HG03558 (cell line): Measurements from ENCODE around the gene SEC22C.

Experiments used
- ATAC-seq: cut with Tn5 transposase; IDR thresholded peaks from one replicate; pipeline ENCODE4 v1.9.1; 2021; ENCODE audit warnings: moderate number of reproducible peaks; ENCODE audit not compliant: unreplicated experiment; ENCODE audit errors: extremely low read depth

The SEC22C gene

DNA sequence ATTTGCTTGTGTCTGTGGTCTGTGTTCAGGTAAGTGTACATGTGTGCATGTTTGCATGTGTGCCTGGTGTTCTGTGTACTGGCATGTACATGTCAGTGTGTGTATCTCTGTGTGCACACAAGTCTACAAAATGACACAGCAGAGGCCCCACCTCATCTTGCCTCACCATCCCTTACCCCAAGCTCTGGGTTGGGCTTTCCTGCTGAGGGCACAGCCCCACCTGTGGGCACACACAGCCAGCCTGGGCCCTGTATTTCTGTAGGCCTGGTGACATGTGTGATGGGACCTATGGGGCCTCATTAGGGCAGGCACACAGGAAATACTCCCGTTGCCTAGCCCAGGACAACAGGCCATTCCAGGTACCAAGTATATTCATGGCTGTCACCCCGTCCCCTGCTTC lies 65.8 kb downstream of the SEC22C start:
- no peak for ATAC-seq

DNA sequence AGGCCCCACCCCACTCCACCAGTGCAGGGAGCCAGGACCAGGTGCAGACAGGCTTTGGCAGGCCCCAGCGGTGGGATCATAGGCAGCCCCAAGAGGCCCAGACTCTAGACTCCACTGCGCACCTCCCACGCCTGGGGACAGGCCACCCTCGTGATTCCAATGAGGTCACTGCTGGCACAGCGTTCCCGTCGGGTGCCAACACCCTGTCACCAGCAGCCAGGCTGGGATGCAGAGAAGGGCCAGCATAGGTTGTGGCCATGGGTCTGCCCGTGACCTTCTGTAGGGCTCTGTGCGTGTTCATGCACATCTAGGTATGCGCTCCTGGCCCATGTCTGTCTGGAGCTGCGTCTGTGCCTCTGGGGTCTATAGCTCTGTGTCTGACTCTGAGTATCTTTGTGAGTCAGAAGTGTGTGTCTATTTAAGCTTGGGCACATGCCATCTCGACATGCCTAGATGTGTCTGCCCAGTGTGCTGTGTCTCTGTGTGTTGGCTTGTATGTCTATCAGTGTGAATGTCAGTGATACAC lies 66.3 kb downstream of the SEC22C start:
- ATAC-seq, result no peak

DNA sequence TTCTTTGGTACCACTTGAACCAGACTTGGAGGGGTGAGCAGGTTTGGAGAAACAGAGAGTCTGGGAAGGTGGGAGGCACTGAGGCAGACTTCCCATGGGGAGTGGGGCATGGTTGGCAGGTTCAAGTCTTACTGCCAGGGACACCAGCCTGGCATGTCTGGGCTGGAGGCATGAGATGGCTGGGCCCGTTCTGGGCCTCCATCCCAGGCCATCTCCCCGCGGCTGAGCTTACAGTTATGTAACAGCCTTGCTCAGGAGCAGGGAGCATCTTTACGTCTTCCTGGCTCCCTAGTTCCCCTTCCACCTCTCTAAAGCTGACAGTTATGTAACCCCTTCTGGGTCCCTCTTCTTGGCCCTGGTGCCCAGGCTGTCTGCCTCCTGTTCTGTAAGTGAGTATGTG lies 66.9 kb downstream of the SEC22C start:
- no peak for ATAC-seq

GRCh38 chr3:42513521-42513920 lies 68.2 kb downstream of the SEC22C start:
- no peak for ATAC-seq

DNA sequence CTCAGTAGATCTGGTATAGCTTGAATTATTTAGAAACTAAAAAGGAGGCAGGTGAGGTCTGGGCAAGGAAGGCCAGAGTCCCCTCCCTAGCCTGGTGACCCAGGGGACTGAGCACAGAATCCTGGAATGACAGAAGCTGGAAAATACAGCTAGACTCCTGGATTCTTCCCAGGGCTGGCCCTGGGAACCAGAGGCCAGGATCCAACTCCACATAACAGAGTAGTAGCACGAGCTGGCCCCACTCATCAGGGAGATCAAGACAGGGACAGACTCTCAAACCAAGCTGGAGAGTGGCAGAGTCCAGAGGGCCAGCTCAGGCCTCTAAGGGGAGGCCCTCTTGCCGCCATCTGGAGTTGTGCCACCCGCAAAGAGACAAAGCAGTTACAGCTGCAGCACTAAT lies 68.6 kb downstream of the SEC22C start:
- ATAC-seq, result no peak

- no peak for ATAC-seq
Observed at GRCh38 chr3:42511736-42512135, 70.0 kb downstream of the SEC22C start.

GRCh38 chr3:42511201-42511600 lies 70.6 kb downstream of the SEC22C start:
- ATAC-seq, result no peak

GRCh38 chr3:42510325-42510724 lies 71.4 kb downstream of the SEC22C start:
- no peak for ATAC-seq

DNA sequence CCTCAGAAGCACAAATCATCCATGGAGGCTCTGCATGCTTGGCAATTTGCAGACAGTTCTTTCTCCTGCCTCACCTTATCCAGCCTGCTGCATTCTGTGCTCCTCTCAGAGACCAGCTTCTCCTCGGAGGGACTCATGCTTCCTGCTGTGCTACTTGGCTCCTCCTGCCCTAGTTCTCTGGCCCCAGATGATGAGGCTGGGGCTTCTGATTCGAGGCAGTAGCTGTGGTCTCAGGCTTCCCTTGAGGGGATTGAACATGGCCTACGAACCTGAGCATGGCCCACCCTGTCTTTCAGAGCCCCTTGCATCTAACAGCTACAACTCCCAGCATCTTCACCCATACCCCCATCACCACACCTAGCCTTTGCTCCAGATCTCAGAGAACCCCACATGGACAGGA lies 72.7 kb downstream of the SEC22C start:
- no peak for ATAC-seq

DNA sequence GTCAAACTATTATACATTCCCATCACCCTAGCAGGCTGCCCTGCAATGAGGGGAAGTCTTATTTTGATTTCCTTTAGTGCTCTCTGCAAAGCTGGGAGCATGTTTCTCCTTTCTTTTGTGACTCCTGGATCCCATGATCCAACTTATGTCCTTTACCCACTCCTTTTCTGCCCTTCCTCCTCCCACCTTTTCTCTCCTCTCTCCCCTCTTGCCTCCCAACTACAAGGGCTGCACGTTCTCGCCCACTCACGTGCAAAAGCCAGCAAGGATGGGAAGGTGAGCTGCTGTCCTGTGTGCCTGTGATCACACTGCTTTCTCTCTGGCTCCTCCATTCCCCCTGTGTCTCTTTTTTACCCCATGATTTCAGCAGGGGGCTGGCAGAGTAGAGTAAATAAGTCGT lies 73.2 kb downstream of the SEC22C start:
- no peak for ATAC-seq

DNA sequence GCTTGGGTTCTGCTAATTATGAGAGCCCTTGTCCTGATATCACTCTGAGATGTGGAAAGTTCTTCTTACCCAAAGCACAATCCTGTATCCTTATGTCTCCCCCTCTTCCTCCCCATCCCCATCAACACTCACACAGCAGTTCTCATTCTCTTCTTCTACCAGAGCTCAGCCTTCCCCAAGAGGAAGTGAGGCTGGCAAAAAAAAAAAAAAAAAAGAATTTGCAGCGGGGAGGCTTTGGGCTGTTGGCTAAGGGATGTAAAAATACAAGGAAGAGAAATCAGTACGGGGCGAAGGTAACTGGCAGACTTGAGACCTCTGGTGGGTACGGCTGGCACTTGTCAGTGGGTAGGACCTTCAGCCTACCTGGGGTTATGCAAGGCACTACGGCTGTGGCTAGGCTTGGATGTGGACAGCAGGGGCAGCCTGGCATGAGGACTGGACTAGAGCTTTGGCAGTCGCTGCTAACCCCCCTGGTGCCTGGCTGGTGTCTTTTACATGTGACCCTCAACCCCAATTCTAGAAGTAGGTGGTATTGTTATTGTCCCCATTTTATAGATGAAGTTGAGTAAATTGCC lies 73.9 kb downstream of the SEC22C start:
- no peak for ATAC-seq

DNA sequence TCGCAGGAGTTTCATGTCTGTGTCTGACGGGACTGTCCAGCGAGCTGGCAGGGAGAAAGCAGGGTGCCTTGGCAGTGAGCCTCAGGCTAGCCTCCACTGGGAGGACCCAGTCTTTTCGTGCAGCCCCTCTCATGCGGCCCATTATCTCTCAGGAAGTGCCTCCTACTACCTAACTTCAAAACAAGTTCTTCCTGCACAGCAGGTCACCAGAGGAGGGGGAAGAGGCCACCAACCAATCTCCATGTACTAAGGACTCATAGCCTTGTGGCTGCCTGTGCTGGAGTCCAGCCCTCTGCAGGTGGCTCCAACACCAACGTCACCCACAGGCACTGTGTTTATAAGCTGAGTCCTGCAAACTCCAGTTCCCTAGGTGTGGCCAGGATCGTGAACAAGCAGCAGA lies 74.5 kb downstream of the SEC22C start:
- ATAC-seq, result no peak

- no peak for ATAC-seq
Observed at GRCh38 chr3:42505849-42506410, 75.8 kb downstream of the SEC22C start.

DNA sequence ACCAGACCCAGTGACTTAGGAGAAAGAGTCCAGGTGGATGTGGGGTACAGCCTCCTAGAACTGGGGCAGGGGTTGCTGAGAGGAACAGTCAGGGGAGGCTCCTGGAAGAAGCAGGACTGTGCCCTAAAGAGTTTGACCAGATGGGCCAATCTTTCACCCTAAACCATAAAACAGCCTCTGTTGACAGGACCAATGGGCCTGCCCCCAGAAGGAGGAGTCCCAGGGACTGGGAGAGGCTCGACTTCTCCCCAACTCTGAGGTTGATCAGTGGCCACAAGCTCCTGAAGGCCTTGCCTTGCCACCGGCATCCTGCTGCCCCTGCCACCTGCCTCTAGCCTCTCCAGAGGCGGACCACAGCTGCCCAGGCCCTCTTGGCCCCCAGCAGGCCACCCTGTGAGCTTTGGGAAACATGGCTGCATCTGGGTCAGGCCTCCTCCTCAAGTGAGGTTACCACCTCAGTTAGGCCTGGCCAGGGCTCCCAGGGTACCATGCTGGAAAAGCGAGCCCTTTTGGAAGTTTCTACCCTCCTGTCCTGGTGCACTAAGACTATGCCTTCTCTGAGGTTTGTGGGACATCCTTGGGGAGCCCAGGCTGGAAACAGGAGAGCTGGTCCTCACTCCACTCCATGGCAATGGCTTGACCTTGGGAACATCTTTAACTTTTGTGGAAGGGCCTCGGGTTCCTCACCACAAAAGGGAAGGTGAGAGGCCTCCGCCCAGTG lies 76.5 kb downstream of the SEC22C start:
- ATAC-seq, result no peak

DNA sequence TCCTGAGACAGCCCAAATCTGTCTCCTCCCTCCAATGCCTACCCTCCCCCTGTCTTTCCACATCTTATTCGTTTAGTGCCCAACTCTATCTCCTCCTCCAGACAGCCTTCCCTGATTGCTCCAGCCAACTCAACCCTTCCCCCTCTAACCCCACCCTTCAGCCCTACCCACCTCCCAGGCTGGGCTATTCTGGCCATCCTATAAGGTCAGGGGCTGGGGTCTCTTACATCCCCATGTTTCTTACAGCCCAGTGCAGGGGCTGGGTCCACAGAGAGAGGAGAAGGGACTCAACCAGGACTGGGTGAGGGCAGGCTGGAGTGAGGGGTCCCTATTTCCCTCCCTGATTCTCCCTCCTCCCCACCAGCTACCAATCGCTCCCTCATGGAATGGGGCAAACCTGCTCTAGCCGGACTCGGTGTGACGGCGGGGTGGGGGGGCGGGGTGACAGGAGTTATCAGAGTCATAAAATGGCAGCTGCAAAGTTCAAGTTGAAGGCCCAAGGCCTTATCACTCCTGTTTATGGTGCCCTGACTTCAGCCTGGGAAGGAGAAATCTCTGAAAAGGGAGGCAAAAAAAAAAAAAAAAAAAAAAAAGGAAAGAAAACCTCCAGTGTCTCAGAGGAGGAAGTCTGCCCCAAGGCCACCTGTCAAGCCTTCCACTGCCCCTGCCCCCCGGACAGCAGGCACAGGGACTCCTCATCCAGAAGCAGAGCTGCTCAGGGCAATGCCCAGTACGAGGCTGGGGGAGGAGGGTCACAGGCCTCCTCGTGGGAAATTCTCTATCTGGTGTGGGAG lies 77.2 kb downstream of the SEC22C start:
- no peak for ATAC-seq

DNA sequence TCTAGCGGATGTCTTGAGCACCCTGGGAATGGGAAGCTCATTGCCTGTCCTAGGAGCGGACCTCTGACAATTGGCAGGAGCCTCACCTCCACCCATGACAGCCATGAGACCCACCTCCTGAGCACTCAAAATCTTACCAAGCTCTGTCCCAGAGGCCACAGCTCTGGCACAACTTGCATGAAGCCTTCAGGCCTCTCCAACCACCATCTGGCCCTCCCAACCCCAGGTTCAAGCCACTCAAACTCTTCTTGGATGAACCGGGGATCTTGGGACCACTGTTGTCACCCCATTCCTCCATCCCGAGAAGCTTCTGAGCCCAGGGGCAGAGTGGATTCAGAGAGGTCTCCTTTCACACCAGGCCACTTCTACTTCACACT lies 77.8 kb downstream of the SEC22C start:
- ATAC-seq, result no peak

GRCh38 chr3:42503251-42503924 lies 78.4 kb downstream of the SEC22C start:
- ATAC-seq, result no peak

DNA sequence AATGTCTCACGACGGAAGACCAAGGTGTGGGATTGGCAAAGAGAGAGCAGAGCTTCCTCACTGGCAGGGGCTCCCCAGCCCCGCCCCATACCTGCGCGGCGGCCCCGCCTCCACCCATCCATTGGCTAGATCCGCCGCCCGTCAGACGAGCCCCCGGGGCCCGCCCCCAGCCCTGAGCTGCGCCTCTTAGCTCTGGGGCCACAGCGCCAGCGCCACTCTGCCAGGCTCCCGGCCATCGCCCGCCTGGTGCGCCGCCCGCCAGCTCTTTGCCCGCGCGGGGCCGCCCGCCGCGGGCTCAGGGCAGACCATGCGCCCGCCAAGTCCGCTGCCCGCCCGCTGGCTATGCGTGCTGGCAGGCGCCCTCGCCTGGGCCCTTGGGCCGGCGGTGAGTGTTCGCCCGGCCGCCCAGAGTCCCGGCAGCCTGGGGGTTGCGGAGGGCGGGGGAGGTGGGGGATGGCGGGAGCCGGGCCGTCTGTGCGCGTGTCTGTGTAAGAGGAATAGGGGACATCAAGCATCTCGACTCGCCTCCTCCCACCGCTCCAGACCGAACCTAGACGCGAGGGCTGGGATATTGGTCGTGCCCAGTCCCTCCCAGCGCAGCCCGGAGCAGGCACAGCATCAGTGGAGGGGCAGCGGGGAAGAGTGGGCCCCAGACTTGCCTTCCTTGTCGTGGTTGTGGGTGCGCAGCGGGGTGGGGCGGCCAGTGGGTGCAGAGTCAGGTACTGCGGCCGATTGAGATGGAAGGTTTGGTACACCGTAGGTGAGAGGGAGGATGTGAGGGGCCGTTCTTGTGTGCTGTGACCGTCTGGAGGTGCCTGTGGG lies 79.1 kb downstream of the SEC22C start, which contains the start of gene VIPR1:
TSS of gene VIPR1 (plus strand) at position 215 of the 822 bp plus-strand sequence. CDS start at position 308, 93 bp downstream.
- peak; percentile 71 for ATAC-seq

GRCh38 chr3:42501681-42502428 lies 79.9 kb downstream of the SEC22C start:
- no peak for ATAC-seq
